Activated gamma-delta T cell treated with anti-CD3 and anti-CD28 coated beads, Interleukin-2, amount 50 U/mL, for 16 hours (primary cell): Measurements from ENCODE around the gene GOLGB1.
"Not testable (repeated sequence)": the region's sequence is repeated elsewhere in the genome, so short reads cannot be mapped to it uniquely, and the experiment has no call there.

Source experiments
- DNase-seq: peaks from one replicate; pipeline ENCODE4 v3.0.0-alpha.2; 2020; ENCODE audit warnings: low read depth

Gene GOLGB1

DNA sequence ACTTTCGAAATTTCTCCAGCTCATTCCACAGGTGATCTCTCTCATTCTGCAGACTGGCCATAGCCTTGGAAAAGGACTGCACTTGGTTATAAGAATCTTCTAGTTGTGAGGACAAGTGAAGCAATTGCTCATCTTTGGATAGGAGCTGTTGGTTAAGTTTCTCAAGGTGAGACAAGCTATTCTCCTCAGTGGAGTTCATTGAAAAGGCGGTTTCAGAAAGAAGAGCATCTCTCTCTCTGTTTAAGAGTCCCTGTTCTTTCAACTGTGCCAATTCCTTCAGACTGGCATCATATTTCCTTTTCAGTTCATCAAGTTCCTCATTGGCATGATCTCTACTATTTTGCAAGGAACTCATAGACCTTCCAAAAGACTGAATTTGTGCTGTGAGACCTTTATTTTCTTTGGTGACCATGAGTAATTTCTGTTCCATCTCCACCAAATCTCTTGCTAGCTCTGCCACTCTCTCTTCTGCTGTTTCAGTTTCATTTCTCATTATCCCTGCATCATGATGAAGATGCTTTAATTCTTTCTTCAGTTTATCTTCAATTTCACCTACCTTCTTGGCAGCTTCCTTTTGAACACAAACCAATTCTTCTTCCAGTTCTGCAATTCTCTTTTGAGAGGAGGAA, 58.6 kb downstream of the GOLGB1 start:
- no peak for DNase-seq

DNA sequence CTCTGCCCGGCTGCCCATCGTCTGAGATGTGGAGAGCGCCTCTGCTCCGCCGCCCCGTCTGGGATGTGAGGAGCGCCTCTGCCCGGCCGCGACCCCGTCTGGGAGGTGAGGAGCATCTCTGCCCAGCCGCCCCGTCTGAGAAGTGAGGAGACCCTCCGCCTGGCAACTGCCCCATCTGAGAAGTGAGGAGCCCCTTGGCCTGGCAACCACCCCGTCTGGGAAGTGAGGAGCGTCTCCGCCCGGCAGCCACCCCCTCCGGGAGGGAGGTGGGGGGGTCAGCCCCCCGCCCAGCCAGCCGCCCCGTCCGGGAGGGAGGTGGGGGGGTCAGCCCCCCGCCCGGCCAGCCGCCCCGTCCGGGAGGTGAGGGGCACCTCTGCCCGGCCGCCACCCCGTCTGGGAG, 60.8 kb downstream of the GOLGB1 start:
- DNase-seq = not testable (repeated sequence)

DNA sequence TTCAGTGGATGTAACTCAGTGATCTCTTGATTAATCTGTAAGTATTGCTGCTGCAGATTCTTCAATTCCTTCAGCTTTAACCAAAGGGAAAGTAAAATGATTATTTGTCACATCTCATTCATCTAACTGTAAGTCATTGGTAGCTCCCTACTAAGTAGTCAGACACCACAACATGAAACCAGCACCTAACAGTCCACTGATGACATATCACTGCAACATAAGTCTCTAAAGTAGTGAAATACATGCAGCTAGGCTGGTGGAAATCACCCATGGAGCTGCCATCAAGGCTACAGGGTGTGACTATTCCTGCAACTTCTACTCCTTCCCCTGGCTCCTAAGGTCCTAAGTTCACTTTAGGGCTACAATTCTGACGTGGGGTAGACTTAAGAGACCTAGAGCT, 67.7 kb downstream of the GOLGB1 start:
- DNase-seq = no peak

DNA sequence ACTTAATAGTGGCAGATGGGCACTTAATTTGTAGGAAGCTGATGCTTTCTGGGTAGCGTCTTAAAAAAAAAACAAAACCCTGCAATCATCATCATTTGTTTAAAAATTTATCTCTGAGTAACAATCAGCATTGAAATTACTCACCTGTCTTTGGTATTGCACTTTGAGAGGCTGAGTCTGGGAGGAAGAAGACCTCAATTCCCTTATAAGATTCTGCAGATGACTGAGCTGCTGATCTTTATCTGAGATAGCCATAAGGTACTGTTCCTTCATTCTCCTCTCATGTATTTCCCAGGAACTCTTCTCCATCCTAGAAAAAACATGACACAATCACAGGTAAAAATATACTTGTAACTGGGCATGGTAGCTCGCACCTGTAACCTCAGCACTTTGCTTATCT, 72.4 kb downstream of the GOLGB1 start:
- DNase-seq = no peak

DNA sequence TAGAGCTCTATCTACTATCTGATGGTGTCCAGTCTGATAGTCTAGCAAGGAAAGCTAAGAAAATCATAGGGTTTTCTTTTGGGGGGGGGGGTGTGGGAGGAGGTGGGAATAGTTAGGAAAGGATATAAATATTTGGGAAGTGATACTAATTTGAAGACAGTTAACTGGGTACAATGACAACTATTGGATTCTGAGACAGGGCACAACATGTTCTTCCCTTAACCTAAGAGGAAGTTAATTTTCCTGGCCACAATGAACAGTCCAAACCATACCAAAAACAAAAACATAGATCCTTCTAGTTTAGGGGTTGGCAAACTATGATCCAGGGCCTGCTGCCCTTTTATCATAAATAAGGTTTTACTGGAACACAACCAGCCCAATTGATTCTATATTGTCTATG, 78.9 kb downstream of the GOLGB1 start:
- DNase-seq = no peak

DNA sequence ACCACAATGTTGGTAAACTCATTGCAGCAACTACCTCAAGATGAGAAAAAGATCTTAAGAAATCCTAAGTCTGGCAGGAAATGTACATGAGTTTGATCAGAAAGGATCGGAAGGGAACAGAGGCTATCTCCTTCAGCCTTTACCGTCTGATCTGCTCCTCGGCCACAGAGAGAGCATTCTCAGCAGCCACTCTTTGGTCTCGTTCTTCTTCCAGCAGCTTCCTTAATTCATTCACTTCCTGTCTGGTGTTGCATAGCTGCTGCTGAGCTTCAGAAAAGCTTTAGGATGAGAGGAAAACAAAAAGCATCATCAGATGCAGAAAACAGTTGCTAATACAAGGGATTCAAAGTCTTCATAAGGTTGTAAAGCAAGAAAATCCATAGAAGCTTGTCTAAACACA, 82.2 kb downstream of the GOLGB1 start:
- DNase-seq = no peak

DNA sequence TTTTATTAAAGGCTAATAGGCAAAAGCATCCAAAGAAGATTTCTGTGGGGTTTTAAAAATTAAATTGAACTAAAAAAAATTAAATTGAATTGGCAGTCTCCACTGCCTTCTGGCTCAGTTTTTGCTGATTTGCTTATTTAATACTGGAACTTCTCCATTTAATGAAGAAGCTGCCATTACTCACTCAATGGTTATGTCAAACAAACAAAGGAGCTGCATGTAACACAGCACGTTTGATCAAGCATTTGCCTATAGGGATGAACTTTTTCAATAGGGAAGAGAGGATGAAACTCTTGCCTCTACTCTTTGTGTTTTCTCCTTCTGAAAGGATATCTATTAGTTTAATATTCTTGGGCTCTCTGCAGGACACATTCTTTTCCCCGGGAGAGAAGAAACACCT, 84.1 kb downstream of the GOLGB1 start:
- no peak for DNase-seq

DNA sequence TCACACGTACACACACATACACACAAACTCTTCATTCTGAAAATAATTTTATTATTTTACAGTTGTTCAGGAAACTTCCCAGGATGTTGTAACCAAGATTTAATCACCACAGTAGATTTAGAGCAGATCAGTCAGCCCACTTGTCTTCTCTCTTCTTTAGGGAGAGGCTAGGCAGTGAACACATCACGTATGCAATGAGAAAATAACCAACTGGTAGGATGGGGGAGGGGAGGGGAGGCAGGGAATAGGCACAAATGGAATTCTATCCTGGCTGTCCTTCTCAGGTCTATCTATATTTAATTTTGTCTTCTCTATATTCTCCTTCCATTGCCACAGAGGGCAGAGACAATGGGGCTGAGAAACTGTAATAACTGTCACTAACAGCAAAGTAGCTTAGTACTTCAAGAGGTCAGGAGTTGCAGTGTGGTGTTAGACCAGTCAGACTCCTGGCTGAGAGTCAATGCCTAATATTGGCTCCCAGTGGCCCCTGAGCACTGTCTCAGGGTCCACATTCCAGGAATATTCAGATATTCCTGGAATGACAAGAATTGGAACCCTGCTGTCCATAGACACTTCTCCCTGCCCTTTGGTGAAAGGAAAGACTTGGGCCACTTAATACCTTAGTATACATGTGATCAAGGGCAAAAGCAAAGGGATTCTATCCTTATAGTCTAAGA, 86.2 kb downstream of the GOLGB1 start:
- no peak for DNase-seq

DNA sequence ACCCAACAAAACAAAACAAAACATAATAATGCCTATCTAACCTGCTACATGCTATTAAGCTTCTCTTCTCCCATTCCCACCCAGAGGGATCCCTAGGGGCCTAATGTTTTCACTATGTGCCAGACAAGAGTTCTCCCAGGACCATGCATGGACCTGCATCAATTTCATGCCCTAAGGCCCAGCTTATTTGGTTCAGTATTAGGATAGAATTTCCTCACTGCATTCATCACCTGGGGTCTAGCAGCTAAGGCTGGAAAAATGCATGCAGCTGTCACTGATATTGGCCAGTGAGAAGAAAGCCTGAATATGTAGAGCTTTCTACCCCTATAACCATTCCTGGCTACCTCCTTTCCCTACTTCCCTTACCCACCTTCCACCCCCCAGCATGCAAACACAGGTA, 86.8 kb downstream of the GOLGB1 start:
- no peak for DNase-seq

DNA sequence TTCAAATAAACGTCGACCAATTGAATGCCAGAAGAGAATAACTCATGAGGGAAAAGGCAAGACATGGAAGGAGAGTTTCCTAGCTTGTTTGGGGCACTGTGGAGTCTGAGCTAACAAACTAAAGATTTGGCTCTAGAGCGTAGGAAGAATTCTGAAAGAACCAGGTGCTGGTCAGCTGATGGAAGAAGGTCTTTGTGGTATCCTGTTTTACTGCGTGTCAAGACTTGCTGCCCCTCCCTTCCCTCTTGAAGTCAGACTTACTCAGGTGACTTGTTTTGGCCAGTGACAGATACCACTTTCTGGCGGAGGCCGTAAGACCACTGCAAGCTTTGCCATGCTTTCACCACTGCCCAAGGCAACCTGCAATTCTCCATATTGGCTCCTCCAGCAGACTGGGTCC, 88.2 kb downstream of the GOLGB1 start:
- DNase-seq = no peak

DNA sequence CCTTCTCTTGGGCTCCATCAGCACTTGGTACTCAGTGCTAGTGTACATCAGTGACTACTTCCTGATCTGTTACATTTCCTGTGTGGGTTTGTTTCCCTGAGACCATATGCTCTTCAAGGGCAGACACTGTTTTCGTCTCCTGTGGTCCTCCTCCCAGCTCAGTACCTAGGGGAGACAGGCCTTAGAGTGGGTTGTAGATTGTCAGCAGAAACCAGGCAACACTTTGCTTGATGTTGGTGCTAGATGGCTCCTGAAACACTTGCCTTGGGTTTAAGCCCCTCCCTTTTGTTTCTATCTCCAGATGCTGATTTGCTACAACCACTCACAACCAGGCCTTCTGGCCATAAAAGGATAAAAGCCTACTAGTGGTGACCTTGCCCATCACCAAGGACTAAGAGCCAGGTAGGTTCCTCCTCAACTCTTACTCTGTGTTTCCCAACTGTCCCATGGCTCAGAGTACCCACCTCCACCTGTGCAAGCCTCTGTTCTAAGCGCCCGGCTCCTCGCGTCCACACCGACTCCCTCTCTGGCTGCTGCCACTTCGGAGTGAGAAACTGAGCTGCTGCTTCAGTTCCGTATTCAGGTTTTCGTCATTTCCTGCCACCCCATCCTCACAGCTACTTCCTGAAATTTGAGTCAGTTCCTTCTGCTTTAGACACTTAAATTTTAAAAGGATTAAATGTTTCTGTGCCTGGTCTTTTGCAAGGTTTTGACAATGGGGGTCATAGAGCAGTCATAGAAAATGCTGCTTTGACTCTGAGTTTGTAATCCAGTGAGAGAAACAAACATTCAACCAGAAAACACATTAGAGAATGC, 89.0 kb downstream of the GOLGB1 start, which contains the start of gene HCLS1:
Gene HCLS1 (minus strand): TSS at position 548 of the 816 bp plus-strand sequence. CDS start 2,556 bp downstream, outside the sequence.
- peak; percentile 51 for DNase-seq

DNA sequence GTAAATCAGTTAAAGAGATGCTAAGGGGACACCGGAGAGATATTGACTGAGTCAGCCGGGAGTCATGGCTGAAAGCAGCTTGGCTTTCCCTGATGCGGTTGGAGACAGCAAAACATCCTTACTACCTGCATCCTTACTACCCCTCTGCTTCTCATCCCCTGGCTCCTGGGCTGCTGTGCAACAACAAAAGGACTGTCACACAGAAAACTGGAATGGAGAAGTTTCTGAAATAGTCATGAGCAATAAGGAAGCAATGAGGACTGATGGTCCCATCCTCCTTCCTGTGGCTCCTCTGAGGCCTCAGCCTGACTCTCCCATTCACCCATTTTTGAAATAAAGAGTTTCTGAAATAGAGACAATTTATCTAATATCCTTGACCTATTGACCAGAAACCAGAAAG, 90.0 kb downstream of the GOLGB1 start:
- no peak for DNase-seq

DNA sequence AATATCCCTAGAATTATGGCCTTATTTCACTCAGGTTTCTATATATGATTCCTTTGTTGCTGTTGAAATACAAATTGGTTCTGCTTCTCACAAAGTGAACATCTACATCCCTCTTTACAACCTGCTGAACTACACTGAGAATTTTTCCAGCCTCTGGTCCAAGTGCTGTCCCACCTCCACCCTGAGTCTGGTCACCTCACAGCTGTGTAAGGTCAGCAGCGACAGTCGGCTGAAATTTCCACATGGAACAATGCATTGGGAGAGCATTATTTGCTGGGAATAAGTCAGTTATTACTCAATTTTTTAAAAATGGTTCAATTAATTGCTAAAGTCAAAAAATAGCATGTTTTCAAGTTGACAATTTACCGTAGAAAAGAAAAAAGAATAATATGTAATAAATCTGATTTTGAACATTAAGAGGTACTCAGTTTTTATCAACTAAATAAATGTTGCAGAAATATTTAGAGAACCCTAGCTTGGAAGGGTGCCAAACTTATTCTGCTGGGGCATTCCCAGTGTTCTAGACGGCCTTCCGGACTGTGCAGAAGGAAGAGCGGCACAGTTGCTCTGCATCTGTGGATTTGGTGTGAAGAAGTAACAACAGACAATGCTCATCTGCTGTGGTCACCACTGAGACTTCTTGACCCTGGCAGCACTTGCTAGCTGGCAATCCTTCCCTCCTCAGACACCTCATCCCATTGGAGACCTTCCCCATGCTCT, 90.7 kb downstream of the GOLGB1 start:
- DNase-seq = no peak

DNA sequence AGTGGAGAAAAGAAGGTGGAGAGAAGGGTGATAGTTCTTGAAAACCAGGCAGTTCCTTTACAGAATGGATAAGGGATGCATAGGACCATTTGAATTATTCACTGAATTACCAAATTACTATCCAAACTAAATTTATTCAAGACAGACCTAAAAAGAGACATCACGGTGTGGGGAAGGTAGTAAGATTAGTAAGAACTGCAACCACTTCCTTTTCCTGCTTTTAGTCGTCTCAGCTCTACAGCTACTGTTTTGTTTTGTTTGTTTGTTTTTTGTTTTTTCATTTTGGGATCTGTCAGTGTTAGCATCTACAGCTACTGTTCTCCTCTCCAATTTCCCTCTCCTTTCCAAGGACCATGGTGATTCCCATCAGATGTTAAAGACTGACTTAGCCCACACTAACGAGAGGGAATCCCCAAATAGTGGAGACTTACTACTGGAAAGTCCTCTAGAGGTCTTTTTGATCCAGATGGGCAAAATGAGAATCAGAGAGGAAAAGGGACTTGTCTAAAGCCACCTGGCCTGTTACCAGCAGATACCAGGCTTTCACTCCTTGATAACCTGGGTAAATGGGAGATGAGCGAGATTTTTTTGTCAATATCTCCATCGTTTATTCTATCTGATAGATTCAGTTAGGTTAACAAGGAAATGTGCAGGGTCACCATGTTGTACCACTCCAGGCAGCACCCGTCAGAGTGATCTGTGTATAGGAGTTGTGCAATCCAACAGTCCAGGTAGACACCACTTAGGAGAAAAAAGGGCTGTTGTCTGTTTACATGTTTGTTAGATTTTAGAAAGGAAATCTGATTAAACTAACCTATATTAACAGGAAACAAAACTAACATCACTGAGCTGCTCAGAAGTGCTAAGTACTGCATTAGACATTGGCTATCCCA, 94.8 kb downstream of the GOLGB1 start:
- no peak for DNase-seq

DNA sequence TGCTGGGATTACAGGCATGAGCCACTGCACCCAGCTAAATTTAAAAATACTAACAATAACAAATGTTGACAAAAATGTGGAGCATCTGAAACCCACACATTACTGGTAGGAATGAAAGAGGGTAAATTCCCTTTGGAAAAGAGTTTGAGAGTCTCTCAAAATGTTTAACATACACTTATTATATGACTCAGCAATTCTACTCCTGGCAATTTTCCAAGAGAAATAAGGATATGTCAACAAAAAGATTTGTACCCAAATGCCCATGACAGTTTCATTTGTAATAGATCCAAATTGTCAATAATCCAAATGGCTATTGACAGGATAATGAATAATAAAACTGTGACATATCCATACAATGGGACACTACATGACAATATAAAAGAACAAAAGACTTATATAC, 97.9 kb downstream of the GOLGB1 start:
- DNase-seq = no peak

DNA sequence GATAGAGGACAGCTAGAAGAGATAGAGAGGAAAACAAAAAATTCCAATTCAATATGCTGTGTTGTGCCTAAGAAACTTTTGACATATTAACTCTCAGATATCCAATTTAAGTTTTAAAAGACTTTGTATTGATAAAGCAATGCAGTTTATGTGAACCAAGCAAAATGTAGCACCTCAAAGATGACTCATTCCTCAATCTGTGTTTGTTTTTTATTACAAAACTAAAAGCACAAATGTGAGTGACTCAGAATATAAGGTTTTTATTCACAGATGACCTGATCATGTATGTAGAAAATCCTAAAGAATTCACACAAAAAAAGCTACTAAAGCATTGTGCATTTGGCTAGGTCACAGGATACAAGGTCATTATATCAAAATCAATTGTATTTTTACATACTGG, 99.9 kb downstream of the GOLGB1 start:
- no peak for DNase-seq

DNA sequence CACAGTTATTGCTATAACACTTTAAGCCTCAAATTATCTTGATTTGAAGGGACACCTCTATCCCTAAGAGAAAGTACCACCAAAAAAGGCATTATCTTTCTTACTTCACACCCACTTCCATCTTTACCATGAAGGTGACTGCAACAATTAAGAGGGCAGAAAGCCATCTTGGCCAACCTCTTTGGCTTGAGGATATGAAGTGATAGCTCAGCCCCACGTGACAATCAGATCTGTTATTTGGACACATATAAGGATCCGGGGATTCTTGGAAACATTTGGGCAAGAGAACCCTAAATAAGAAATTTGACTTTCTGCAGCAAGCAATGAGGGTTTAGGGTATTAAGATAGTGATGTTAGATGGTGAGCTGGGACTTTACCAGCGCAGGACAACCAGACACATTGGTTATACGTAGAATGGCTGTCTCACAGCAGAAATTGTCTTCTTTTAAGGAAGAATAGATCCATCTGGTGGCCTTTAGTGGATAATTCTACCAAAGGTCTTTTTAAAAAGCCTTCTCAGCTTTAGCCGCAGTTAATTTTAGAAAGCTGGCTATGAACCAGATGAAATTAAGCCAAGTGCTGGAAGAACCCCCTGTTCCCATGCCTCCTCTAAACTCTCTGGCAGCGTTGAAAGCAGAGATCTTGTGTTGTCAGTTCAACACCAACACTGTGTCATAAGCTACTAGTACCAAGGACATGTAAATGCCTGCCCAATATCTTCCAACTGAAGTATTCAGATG, 101.2 kb downstream of the GOLGB1 start:
- DNase-seq = no peak

DNA sequence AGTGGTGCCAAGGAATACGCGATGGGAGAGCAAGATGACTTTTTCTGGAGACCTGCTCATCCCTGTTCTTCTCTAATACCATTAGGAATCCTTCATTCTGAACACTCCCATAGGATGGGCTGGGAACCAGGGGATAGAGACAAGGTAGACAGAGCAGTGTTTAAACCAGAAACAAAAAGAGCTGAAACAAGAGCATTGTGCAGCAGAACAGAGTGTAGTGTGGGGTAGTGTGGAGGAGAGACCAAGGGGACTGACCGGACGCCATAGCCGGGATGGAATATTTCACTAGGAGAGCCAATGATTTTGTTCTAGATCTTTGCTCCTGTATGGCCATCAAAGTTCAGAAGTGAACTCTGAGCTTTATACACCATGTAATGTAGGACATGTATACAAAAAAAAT, 104.5 kb downstream of the GOLGB1 start:
- no peak for DNase-seq

DNA sequence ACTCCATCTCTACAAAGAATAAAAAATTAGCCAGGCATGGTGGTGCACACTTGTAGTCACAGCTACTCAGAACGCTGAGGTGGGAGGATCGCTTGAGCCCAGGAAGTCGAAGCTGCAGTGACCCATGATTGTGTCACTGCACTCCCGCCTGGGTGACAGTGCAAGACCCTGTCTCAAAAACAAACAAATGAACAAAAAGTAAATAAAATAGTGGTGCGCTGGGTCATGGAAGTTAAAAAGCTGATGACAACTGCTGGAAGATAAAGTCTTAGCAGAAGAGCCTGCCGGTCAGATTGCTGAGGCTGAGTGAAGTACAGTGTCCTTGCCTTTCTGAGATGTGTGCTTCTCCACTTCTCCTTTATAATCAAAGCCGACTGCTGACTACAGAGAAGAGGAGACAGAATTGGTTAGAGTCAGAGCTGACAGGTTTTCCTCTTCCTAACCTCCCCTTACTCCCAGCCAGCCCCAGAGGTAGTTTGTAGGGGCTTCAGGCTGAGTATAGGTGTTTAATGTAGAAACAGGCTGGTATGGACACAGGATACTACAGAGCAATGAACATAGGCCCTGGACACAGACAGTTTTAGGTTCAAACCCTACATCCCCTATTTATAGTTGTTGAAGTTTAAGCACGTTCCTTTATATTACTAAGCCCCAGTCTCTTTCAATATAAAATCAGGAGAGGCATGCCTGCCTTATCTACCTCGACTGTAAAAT, 106.8 kb downstream of the GOLGB1 start:
- no peak for DNase-seq

DNA sequence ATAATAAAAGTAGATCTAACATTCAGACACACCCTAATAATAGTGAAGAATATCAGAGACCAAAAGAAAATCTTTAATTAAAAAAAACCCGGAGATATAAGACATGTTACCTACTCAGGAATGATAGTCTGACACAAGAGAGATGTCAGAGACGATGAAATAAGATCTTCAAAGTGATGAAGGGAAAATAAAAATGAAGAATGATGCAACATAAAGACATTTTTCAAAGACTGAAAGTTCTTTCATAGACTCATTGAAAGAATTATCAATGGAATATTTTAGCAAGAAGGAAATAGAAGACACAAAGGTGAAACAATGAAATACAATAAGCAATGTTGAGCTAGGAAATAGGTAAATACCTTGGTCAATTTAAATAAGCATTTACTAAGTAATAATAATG, 108.4 kb downstream of the GOLGB1 start:
- DNase-seq = no peak
